HG02623 (cell line): ENCODE data around the gene SNUPN.
A peak's percentile ranks its signal among the peaks of the same experiment; 100 is the strongest.

Experiments used
- ATAC-seq: cut with Tn5 transposase; IDR thresholded peaks from one replicate; pipeline ENCODE4 v1.9.1; 2021; ENCODE audit warnings: moderate library complexity; ENCODE audit not compliant: unreplicated experiment

SNUPN gene

DNA sequence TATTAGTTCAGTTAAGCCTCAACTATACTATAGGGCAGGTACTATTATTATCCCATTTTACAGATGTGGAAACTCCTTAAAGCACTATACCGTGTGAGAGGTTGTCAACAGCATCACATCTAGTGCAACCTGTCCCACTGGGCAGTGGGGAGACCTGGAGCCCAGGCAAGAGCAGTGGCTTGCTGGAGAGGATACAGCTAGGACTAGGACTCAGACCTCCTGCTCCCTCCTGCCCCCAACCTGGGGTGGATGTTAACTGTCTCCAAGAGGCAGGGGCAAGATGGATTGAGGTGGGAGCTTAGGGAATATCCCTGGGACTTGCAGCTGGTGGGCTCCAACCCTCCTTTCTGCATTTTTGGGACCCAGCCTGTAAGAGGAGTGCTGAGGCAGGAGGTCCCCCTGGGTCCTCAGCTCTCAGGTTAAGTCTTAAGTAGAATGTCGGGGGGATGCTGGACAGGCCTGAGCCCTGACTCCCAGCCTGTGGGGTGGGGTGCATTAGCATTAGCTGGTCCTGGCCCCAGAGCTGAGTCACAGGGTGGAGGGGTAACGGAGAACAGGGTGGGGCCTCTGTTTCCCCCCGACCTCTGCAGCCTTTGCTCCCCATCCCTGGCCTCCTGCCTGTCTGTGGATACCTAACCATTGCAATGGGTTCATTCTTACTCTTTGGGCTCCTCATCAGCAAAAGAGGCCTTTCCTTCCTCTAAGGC is 28.8 kb upstream of the SNUPN start:
- no peak for ATAC-seq

DNA sequence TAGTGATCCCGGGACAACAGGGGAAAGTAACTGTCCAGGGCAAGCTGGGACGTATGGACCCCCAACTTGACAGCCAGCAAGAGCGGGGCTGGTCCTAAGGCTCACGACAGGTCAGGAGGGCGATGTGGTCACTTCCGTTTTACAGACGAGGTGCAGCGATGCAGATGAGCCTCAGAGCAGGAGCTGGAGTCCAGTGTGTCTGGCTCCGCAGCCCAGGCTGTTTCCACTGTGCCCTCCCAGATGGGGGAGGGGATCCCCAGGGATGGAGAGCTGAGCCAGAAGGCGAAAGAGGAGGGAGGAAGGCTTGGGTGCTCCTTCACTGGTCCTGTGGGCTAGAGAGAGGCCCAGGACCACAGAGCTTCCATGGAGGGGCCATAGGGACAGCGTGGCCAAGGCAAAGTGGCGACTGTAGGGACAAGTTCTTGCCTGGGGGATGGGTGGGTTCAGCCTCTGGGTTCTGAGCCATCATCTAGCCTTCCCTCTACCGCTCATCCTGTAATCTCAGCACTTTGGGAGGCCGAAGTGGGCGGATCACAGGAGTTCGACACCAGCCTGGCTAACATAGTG is 27.9 kb upstream of the SNUPN start:
- no peak for ATAC-seq

DNA sequence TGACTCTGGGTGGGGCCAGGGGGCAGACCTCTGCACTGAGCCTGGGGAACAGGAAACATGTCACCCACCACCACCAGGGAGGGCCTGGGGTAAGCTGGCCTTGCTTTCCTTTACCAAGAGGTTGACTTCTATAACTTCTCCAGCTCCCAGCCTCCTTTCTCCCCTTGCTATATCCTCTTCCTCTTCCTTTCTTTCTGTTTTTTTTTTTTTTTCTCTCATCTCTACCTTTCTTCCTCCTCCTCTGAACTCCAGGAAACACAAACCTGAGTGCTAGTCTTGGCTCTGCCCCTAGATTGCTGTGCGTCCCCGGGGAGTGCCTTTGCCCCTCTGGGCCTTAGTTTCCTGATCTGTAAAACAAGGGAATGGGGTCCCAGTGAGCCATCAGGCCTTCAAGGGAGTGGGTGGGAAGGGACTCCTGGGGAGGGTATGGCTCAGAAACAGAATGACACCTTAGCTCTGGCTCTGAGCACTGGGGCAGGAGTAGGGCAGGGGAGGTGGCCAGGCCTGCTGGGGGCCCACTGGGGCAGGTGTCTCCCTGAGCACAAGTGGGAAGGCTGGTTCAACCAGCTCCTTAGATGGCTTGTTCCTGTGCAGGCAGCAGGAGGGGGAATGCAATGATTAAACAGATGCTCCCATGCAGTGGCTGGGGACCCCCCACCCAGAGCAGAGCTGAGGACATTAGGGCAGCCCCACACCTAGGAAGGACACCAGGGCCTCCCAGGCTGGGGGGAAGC is 26.5 kb upstream of the SNUPN start:
- no peak for ATAC-seq

DNA sequence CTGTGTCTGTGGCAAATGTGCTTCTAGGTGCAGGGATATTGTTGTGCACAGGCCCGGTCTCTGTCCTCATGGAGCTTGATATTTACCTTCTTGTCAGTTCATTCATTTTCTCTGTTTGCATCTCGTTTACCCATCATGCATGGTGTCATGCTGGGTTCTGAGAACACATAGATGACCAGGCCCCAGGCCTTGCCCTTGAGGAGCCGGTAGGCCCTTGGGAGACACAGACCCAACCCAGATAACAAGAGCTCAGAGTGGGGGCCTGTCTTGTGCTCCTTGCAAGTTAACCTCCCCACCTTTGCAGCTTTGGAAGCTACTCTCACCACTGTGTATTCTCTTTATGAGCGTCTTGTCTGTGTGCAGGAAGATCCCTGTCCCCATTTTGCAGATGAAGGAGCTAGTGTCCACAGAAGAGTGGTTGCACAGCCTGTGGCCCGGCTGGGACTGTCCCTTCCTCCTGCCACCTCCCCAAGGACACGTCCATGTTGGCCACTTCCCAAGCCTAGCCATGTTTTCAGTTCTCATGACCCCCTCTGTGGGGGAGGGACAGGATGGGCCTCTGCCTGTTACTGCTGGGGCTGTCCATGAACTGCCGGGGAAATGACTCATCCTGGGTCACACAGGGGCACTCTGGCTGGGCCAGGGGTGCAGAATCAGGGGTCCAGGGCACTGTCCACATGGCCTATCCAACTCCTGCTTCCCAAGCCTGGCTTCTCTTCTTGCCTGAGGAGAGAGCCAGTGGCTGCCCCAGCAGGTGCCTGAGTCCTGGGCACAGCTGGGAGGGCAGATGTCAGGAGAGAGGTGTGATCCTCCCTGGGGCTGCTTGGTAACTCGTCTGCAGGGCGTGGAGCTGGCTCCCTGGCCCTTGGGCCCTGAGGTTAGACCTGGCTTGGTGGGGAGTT is 25.6 kb upstream of the SNUPN start:
- ATAC-seq = no peak

DNA sequence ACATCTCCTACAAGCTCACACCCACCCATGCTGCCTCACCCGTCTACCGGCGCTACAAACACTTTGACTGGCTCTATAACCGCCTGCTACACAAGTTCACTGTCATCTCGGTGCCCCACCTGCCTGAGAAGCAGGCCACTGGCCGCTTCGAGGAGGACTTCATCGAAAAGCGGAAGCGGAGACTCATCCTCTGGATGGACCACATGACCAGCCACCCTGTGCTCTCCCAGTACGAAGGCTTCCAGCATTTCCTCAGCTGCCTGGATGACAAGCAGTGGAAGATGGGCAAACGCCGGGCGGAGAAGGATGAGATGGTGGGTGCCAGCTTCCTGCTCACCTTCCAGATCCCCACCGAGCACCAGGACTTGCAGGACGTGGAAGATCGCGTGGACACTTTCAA is 24.3 kb upstream of the SNUPN start:
- ATAC-seq = no peak

DNA sequence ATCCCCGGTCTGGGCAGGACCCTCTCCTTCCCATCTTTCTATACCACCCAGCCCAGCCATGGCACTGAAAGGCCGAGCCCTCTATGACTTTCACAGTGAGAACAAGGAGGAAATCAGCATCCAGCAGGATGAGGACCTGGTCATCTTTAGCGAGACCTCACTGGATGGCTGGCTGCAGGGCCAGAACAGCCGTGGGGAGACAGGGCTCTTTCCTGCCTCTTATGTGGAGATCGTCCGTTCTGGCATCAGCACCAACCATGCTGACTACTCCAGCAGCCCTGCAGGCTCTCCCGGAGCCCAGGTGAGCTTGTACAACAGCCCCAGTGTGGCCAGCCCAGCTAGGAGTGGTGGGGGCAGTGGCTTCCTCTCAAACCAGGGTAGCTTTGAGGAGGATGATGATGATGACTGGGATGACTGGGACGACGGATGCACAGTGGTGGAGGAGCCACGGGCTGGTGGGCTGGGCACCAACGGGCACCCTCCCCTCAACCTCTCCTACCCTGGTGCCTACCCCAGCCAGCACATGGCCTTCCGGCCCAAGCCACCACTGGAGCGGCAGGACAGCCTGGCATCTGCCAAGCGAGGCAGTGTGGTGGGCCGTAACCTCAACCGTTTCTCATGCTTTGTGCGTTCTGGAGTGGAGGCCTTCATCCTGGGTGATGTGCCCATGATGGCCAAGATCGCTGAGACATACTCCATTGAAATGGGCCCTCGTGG is 23.7 kb upstream of the SNUPN start:
- no peak for ATAC-seq

DNA sequence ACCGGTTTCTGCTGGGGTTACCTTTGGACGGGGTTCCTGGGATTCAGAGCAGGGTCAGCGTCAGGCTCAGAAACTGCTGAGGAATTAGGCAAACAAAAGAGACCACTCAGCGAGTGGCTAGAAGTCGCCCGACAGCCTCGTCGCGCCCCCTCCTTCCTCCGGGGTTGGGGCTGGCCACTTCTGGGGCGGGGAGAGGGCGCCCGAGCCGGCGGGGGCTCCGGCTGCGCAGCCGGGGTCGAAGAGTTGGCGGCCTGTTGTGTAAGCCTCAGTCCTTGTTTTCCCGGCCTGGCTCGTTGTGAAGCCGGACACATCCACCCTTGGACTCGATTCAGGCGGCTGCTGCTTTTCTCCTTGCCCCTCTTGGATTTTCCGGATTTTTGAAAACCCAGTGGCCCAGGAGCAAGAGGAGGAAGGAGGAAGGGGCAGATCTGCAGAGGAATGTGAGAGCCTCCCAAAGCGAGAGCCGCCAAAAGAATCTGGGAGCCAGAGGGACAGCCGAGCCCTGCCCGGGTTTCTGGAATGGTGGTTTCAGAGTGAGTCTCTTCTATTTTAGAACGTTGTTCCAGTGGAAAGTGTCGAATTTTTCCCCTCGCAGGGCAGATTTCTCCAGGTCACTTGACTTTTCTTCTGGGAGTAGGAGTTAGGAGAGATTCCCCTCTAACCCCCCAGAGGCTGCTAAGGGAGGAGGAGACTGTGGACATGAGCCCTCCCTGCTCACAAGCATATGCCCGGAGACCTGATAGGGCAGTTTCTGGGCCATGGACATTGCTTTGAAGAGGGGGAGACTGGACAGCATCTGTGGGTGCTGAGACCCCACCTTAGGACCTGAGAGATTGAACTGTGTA is 22.9 kb upstream of the SNUPN start:
- ATAC-seq = no peak

DNA sequence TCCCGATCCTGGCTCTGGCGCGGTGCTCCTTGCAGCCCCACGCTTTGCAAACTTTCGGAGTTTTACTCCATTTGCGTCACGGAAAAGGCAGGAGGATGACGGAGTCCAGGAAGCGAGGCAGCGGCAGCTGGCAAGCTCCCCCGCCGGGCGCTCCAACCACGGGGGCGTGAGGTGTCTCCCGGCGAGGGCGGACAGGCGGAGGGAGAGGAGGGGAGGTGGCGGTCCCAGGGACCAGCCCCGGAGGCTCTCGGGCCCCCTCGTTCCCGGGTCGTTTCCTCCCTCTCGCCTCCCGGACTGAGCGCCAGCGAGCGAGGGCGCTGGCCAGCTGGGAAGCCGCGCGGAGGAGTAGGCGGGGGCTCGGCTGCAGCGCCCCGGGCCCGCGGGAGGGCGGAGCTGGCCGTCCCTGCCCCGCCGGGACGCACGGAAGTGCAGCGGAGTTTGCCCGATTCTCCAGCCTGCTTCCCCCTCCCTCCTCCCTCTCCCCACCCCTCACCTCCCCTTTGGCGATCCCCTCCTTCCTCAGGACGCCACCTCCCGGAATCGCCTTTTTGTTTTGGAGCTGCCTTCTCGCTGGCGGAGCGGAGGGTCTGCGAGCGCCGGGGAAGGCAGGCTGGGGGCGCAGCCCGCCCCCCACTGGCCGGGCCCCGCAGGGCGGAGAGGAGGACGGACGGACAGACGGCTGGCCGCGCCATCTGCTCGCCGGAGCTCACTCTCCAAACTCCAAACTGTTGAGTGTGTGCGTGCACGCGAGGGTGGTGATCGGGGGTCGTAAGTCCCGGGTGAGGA is 22.0 kb upstream of the SNUPN start, which contains the start of gene SNX33:
Gene SNX33 (plus strand): TSS at position 543 of the 786 bp plus-strand sequence. CDS start 1,191 bp downstream, outside the sequence.
- ATAC-seq = no peak

DNA sequence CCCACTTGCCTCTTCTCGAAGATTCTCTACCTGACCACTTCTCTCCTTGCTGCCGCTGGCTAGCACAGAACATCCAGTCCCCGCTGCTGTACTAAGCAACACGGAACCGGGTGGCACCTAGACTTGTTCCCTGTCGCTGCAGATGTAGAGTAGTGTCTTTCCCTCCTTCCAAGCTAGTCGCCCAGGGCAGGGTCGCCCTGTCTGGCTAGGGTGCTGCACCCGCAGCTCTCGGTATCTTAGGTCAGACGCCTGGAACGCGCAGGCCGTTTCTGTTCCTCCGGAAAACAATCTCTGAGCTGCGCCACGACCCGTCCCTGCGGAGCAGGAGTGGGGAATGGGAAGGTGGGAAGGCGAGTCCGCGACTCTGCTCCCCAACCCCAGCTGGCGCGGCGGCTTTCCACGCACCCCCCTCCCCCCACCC is 21.4 kb upstream of the SNUPN start:
- ATAC-seq = no peak

DNA sequence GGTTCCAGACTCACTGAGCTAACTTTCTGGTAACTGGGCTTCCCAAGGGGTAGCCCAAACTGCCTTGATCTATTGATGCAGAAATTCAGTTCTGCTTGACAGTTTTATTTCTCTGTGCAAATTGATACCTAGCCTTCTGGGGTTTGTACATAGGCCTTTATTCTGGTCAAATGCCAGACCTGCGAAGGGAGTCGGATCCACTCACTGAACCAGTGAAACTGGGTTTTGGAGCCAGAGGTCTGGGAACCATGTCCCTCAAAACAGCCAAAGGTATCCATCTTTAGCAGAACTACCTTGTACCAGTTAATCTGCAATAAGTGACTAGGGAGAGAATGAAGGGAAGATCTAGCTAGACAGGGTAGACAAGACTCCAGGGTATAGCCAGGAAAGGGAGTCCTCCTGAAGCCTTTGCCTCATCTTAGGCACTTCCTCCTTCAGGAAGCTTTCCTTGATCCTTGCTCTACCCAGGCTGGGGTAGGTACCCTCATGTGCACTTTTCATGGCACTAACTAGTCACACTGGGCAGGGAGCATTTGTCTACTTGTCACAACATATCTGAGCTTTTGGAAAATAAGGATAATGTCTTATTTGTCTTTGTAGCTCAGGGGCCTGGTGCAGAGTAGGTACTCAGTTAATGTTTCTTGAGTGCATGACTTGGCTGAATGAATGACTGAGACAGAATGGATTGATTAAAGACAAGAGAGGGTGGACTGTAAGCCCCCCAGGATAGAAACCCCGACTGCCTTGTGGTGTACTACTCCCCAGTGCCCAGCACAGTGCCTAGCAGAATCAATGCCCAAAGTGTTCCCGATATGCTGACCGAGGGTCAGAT is 20.8 kb upstream of the SNUPN start:
- no peak for ATAC-seq

DNA sequence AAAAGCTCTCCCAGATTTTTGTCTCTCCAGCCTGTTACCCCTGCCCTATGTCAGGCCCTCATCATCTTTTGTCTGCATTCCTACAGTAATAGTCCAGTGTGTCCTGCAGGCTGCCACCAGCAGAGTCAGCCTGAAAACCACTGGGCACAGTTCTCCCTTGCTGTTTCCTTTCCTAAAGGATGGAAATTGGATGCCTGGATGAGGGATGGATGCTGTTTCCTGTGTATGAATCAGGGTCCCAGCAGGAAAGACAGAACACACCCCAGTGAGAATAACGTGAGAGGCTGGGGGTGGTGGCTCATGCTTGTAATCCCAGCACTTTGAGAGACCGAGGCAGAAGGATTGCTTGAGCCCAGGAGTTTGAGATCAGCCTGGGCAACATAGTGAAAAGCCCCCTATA is 18.9 kb upstream of the SNUPN start:
- no peak for ATAC-seq

DNA sequence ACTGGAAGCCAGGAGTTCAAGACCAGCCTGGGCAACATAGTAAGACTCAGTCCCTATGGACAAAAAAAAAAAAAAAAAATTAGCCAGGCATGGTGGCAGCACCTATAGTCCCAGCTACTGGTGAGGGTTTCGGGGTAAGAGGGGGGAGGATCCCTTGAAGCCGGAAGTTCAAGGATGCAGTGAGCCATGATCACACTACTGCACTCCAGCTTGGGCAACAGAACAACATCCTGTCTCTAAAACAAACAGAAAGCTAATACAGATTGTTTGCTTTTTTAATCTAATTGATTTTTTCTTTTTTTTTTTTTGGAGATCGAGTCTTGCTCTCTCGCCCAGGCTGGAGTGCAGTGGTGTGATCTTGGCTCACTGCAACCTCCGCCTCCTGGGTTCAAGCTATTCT is 16.1 kb upstream of the SNUPN start:
- no peak for ATAC-seq

DNA sequence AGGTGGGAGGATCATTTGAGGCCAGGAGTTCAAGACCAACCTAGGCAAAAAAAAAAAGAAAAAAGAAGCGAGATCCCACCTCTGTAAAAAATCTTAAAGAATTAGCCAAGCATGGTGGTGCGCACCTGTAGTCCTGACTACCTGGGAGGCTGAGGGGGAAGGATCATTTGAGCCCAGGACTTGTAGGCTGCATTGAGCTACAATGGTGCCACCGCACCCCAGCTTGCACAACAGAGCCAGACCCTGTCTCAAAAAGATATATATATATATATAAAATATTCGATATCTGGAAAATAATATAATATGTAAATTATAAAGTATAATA is 15.6 kb upstream of the SNUPN start:
- ATAC-seq = no peak

DNA sequence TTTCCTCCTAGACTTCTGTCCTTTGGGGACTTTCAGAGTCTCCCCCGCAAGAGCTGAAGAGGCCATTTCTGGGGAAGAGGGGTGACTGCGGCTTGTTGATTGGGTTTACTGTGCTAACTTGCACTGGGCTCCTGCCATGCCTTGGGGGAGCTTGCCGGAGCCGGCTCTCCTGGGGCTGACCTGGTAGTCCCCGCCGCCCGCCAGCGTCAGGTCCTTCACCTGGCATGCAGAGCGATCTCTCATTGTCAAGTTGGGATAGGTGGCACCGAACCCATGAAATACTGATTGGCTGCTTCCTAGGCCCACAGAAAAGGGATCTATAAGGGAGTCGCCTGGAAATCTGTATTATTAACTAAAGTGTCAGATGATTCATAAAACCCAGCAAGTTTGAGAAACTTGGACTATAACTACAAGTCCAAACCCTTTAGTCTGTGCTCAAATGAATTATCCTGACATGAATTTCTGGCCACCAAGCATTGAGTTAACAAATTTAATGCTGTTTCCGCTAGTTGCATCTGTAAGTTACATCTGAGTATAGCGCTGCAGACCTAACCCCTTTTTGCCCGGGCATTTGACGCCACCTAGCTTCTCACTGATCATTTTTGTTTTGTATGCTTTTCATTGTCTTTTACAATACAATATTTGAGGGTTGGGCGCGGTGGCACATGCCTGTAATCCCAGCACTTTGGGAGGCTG is 15.1 kb upstream of the SNUPN start:
- peak; percentile 16 for ATAC-seq

DNA sequence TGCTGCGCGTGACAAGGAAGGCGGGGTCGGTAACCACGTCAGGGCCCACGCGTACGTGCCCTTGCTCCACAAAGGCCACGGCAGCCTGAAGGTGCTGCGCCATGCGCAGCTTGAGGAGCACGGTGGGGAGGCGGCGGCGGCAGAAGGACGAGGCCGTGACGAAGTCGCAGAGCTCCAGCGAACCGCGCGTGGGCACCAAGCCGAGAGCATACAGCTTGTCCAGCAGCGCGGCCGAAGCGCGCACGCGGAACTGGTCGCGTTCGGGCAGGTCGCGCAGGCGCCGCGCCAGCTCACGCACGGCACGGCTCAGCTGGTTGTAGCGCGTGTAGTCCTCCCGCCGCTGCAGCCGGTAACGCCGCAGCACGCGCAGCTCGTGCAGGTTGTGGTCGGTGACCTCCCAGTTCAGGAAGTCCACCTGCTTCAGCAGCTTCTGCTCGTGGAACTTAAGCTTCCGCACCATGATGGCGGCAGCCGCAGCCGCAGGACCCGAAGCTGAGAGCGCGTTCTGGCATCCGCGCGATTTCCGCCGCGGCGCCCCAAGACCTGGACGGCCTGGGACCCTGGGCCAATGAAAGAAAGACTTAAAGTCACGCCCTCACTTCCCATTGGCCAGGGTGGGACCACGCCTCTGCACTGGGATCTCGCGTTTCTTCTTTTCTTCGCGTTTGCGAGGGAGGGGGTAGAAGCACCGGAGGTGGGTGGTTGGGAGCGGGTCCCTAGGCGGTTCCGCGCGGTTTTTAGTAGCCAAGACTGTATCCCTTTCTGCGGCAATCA is 14.4 kb upstream of the SNUPN start, which contains the start of gene IMP3:
Gene IMP3 (minus strand): TSS at position 516 of the 774 bp plus-strand sequence. CDS start 56 bp downstream, at position 460.
- ATAC-seq = peak; percentile 86

DNA sequence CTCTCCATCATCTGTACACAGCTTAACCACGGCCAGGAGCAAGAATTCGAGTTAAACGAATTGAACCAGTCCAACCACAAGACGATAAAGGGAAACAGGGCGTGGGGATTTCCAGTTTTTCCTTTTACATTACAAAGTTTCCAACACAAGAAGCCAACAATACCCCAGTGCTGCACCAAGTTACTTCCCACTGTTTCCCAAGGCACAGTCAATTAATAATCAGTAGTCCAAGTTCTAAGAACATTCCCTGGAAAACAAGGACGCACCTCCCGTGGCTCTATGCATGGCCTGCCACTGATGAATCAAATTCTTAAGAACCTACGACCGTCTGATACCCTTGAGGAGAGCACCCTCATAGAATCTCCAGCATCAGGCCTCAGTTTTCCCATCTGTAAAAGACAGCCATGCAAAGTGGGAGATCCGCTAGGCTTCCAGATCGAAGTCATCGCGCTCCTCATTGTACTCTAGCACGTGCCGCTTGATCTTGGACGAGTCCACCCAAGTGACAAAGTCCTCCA is 13.7 kb upstream of the SNUPN start:
- no peak for ATAC-seq
